GM18511 (cell line): Measurements from ENCODE around the gene RMND5A.
"Not testable (repeated sequence)": the region's sequence is repeated elsewhere in the genome, so short reads cannot be mapped to it uniquely, and the experiment has no call there.

Experiments used
- ATAC-seq: cut with Tn5 transposase; IDR thresholded peaks from one replicate; pipeline ENCODE4 v1.9.1; 2021; ENCODE audit warnings: mild to moderate bottlenecking, moderate library complexity; ENCODE audit not compliant: unreplicated experiment

RMND5A gene

DNA sequence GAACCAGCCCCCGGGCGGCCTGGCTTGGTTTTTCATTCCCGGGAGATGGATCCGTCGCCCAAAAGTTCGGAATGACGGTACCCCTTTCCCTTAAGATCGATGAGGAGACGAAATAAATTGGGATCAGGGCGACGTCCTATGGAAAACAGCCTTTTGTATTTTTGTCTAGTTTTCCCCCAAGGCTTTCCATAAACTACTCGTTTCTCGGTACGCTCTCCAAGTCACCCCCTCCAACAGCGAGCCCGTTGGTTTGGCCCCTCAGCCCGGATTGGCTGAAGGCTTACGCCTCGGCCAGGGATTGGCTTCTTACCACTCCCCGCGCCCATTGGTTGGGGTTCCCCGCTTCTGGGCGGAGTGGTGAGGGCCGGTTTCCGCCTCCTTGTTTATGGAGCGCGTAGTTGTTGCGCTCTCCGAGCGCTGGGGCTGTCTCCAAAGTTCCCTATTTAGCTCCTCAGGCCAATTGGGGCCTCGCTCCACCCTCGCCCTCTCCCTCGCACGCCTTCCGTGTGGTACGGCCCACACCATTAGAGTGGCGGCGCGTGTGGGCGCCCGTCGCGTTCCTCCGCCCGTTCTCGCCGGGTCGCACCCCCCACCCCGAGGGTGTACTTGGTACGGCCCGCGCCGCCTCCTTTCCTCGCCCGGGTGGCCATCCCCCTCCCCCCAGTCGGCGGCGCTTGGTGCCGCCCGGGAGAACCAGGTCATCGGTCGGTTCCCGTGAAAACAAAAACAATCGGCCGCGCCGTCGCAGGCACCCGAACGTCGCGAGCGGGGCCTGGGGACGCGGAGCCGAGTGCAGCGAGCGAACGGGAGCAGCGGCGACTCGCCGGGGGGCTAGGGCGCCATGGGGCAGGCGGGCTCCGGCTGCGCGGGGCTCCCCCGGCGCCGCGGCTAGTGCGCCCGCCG lies at the start of gene RMND5A:
Gene RMND5A (plus strand): TSS at position 655 of the 903 bp plus-strand sequence. CDS start 377 bp downstream, outside the sequence.
- peak; percentile 90 for ATAC-seq

DNA sequence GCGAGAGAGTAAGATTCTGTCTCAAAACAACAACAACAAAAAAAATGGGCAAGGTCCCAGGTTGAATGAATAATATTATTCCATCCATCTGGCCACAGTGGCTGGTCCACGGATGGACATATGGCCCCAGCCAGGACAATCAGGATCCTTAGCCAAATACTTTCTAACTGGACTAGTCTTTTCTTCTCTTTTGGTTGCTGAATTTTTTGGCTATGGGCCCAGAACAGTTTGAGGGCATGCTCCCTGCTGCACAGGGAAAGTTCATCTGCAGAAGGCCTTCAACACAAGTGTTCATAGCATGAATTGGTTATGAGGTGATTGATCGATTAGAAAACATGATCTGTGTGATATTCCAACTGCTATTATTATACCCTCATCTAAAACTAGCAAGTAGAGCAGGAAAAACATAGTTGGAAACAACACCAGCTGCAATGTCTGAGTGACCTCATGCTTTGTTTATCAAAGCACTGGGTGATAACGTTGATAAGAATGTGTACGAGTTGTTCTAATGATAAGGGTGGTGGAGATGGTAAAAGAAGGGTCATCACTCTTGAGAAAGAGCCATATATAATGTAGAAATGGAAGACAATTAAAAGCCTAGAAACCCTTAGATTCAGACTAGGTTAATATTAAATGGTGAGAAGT lies 48.6 kb upstream of the RMND5A start:
- ATAC-seq = no peak

DNA sequence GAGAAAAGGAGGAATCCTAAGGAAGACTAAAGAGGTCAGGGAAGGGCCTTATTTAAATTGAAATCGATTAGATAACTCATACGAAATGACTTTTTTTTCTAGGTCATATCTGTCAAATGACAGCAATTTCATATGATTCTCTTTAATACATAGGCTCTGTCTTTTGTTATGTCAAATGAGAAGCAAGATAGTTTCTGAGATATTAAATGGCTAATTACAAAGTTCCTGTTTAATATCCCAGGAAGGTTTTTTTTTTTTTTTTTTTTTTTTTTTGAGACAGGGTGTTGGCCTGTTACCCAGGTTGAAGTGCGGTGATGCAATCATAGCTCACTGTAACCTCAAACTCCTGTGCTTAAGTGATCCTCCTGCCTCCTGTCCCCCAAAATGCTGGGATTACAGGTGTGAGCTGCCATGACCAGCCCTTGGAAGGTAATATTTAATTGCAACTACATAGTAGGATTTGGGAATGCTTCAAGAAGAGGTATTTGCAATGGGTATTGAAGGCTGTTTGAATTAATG lies 48.0 kb upstream of the RMND5A start:
- ATAC-seq = no peak

GRCh38 chr2:86673011-86673410 lies 47.1 kb upstream of the RMND5A start:
- no peak for ATAC-seq

DNA sequence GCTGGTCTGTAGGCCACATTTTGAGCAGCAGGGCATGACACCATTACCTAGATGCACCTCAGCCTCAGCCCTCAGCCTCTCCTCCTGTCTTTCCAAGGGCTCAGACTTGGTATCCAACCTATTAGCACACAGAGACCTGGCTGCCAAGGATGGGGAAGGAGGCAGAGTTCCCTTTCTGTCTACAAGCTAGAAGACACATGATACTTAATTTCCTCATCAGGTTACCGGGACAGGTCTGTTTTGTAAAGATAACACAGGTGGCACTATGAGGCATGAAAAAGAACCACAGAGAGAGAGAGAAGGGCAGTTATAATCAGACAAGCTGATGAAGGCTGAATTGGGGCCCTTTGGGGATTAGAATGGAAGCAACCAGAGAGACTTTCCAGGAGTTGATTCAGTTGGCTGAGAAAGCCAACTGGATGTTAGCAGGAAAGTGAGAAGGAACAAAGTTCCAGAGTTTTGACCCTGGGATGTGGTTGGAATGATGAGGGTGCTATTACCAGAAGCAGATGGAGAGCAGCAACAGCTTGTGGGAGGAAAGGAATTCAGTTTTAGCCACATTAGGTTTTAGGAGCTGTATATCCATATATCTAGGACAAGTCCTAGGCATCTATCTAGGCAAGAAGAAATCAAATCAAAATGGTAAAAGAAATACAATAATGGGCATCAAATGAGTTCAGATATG lies 46.0 kb upstream of the RMND5A start:
- ATAC-seq = no peak

GRCh38 chr2:86675104-86675503 lies 45.0 kb upstream of the RMND5A start:
- no peak for ATAC-seq

DNA sequence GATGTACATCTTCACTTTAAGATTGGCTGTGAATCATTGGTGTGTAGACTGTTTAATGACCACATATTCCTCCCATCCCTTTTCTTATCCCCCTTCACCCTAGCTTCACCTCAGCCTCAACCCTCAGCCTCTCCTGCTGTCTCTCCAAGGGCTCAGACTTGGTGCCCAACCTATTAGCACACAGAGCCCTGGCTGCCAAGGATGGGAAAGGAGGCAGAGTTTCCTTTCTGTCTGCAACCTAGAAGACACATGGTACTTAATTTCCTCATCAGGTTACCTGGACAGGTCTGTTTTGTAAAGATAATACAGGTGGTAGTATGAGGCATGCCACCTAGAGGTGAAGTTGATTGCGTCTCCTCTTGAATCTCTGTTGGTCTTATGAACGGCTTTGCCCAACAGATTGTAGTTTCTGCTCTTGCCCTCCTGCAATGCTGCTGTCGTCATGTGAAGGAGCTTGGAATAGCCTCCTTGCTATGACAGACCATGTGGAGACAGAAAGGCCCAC lies 44.5 kb upstream of the RMND5A start:
- no peak for ATAC-seq

GRCh38 chr2:86677816-86678215 lies 42.3 kb upstream of the RMND5A start:
- ATAC-seq = no peak

- ATAC-seq = no peak
These were observed 41.1 kb upstream of the RMND5A start for GRCh38 chr2:86679036-86679435.

DNA sequence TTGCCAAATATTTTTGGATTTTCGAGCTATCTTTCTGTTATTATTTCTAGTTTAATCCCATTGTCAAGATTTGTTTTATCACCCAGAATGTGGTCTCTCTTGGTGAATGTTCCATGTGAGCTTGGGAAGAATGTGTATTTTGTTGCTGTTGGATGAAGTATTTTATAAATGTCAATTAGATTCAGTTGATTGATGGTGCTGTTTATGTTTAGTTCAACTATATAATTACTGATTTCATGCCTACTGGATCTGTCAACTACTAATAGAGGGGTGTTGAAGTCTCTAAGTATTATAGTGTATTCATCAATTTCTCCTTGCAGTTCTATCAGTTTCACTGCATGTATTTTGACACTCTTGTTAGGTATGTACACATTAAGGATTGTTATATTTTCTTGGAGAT lies 34.7 kb upstream of the RMND5A start:
- no peak for ATAC-seq

DNA sequence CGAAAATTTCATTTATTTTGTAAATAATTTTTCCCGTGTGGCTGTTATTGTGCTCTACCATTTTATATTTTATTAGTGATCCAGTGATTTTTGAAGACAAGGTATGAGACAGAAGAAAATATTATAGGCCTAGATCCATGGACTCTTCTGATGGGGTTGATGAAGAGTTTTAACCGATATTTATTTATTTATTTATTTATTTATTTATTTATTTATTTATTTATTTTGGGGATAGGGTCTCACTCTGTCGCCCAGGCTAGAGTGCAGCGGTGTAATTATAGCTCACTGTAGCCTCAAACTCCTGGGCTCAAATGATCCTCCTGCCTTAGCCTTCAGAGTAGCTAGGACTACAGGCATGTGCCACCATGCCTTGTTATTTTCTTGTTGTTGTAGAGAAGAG lies 33.6 kb upstream of the RMND5A start:
- no peak for ATAC-seq

- no peak for ATAC-seq
These were observed 33.2 kb upstream of the RMND5A start for GRCh38 chr2:86686905-86687304.

- no peak for ATAC-seq
These were observed 24.9 kb upstream of the RMND5A start for GRCh38 chr2:86695053-86695691.

DNA sequence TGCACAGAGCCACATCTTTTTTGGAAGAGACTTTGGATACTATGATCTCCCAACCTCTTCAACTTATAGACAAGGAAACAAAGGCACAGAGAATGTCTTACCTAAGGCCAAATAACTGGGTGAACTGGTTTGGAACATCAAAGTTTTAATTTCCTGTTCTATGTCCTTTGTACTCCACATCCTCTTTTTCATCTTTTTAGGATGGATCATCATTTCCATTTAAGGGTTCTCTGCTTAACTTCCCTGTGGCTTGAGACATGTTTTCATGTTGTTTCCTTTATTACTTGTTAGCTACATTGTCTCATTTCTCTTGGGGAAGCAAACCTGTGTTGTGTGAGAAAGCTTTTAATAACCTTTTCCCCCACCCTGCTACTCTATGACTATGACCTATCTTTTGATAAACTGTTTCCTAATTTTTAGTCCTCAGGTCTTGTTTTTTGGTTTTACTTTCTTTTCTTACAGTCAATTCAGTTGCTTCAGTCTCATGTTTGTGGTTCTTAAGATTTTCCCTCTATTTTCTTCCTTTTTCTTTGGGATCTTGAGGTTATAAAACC lies 22.5 kb upstream of the RMND5A start:
- ATAC-seq = no peak

DNA sequence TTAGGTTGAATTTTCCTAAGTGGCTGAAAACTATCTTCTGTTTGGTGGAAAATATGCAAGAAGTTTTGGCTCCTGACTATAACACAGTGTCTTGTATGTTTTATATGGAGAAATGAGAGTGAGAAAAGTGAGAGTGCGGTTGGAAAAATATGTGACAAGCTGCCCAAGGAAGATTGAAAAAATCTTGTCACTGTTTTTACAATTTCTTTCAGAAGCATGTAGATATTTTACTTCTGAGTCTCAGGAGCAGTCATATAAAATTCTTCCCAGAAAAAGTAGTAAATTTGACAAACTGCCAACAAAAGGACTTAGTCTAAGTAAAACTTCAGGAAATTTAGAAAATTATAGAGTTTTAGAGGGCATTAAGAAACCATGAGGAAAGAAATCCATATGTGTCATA lies 19.4 kb upstream of the RMND5A start:
- ATAC-seq = no peak

DNA sequence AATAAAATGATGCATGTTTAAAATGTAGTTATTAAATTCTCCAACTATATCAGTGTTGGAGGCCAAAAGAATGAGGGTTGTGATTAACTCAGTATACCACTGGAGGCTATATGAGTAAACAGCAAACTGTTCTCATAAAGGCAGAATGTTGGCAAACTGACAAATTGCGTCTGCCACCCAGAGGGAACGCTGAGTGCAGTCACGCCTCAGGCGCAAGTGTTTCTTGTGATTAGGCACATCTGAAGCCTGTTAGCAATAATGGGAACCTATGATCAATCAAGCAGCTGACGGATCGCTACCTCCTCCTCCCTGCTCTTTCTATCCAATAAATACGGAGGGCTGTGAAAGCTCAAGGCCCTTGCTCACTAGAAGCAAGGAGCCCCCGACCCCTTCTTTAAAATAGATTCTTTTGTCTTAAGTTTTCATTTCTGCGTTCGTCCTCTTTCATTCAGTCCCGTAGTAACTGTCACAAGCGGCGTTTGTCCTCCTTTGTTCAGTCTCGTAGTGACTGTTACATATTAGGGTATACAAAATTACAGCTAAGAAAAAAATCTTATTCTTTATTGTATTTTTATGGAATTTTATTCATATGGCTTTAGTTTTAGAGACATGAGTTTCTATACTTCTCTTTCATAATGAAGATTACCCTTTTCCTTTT lies 16.3 kb upstream of the RMND5A start:
- ATAC-seq = no peak

GRCh38 chr2:86704459-86704971 lies 15.6 kb upstream of the RMND5A start:
- no peak for ATAC-seq

DNA sequence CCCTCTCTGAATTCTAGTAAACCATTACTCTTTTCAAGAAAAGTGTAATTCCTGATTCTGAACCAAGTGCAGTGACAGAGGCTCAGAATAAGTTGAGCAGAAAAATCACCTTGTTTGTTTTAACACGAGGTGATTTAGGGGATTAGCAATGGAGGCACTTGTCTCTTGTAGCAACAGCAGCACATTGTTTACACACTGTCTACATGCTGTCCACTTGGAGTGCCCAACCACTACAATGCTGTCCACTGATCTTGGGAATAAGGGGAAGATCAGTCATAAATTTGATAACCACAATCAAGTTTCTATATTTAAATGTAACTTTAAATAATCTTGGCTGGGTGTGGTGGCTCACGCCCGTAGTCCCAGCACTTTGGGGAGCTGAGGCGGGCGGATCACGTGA lies 13.9 kb upstream of the RMND5A start:
- ATAC-seq = no peak

DNA sequence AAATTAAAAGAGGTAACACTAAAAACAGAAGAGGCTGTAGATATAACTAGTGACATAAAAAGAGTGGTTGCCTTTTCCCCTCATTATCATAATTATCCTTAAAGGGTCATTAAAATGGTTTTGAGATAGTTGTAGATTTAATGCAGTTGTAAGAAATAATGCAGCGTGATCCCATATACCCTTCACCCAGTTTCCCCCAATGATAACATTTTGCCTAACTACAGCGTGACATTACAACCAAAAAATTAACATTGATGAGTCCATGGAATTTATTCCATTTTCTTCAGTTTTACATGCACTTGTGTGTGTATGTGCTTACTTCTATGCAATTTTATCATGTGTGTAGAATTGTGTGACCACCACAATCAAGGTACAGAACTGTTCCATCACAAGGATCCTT lies 13.2 kb upstream of the RMND5A start:
- no peak for ATAC-seq

DNA sequence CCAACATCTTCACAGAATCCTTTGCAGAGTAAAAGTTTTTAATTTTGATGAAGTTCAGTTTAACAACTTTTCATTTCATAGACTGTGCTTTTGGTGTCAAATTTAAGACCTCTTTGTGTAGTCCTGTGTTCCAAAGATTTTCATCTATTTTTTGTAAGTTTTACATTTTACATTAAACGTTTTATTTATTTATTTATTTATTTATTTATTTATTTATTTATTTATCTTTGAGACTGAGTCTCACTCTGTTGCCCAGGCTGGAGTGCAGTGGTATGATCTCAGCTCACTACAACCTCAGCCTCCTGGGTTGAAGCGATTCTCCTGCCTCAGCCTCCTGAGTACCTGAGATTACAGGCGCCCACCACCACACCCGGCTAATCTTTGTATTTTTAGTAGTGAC lies 12.0 kb upstream of the RMND5A start:
- ATAC-seq = not testable (repeated sequence)
